ENCODE data around the gene MED29. TPM values are rescaled to one million over a fixed set of nuclear protein-coding genes. Genes with fewer than 3 reads are reported as not detected.
"Not testable (repeated sequence)": the region's sequence is repeated elsewhere in the genome, so short reads cannot be mapped to it uniquely, and the experiment has no call there.

Gene MED29
- total RNA-seq, 1 experiment from 2014 or later = 24.3 TPM

DNA sequence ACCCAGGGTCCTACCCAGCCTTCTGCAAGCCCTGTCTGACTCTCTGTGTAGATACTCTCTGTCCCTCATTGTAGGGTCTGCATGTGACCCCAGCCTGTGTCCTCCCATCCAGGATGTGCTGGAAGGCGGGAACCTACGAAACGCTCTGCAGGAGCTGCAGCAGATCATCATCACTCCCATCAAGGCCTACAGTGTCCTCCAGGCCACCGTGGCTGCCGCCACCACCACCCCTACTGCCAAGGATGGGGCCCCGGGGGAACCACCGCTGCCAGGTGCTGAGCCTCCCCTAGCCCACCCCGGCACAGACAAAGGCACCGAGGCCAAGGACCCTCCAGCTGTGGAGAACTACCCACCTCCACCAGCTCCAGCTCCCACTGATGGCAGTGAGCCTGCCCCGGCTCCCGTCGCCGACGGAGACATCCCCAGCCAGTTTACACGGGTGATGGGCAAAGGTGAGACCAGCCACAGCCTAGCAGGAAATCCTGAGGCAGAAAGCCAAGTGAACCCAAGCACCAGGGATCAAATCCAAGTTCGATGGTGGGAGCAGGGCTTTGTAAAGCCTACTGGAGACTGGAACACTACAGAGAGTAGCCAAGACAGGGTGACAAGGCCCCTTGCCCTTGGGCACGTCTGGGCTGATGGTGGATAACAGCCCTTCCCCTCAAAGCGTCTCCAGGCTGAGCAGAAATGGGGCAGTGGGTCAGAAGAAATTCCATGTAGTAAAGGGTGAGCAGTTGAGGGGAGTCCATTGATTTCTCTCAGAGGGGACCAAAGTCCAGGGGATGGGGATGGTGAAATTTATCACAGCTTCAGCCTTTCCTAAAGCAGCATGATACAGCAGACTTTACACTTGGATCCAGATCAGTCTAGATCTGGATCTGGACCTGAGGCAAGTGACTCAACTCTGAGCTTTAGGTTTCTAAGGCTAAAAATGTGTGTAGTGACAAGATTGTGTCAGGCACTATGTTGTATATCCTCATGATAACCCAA lies 13.5 kb upstream of the MED29 start:
- peaks cover 7% of the 10 kb centered on the region for H3K4me1 Mint-ChIP-seq (ENCODE audit: insufficient read depth, unreplicated experiment)
- H3K9me3 Mint-ChIP-seq (ENCODE audit: unreplicated experiment) = no peaks in the 10 kb centered on the region
- H3K27ac Mint-ChIP-seq (ENCODE audit: low read depth, unreplicated experiment) = no peak overlapping the region
- CTCF ChIA-PET = interaction anchor here (1.0 kb wide), 1 partner anchor 97 kb away, joined by 3 read pairs; no protein-coding TSS in a partner anchor
- H3K27me3 Mint-ChIP-seq (ENCODE audit: insufficient read depth, unreplicated experiment) = no peaks in the 10 kb centered on the region
- BruUV-seq (replicated peaks) = no TSS peak
- intact Hi-C loops (cut with micrococcal nuclease) = no loop called here
- DNase-seq (ENCODE audit: unreplicated experiment) = no peak
- TF ChIP-seq, protein P1, sequence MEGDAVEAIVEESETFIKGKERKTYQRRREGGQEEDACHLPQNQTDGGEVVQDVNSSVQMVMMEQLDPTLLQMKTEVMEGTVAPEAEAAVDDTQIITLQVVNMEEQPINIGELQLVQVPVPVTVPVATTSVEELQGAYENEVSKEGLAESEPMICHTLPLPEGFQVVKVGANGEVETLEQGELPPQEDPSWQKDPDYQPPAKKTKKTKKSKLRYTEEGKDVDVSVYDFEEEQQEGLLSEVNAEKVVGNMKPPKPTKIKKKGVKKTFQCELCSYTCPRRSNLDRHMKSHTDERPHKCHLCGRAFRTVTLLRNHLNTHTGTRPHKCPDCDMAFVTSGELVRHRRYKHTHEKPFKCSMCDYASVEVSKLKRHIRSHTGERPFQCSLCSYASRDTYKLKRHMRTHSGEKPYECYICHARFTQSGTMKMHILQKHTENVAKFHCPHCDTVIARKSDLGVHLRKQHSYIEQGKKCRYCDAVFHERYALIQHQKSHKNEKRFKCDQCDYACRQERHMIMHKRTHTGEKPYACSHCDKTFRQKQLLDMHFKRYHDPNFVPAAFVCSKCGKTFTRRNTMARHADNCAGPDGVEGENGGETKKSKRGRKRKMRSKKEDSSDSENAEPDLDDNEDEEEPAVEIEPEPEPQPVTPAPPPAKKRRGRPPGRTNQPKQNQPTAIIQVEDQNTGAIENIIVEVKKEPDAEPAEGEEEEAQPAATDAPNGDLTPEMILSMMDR (IDR thresholded peaks at IDR 0.05; ENCODE audit: unreplicated experiment) = no peak
- peaks cover 84% of the 10 kb centered on the region for H3K36me3 Mint-ChIP-seq (ENCODE audit: insufficient read depth, unreplicated experiment)
- POLR2A ChIA-PET = interaction anchor here (0.9 kb wide), 1 partner anchor 13 kb away, joined by 4 read pairs; the partner anchor contains the start of genes MED29 and PAF1
- H3K4me3 Mint-ChIP-seq (ENCODE audit: unreplicated experiment) = no peak overlapping the region

DNA sequence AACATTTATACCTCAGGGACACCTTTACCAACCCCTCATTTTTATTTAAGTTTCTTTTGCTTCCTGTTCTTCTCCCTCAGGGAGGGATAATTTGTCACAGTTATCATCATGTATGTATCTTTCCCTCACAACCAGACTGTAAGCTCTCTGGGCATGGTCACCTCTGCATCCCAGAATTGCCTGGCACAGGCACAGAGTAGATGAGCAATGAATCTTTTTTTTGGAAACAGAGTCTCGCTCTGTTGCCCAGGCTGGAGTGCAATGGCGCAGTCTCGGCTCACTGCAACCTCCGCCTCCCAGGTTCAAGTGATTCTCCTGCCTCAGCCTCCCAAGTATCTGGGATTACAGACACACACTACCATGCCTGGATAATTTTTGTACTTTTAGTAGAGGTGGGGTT lies 11.8 kb upstream of the MED29 start:
- CTCF ChIA-PET = interaction anchor here (0.8 kb wide), 1 partner anchor 50 kb away, joined by 4 read pairs; no protein-coding TSS in a partner anchor
- H3K9me3 Mint-ChIP-seq (ENCODE audit: unreplicated experiment); H3K27me3 Mint-ChIP-seq (ENCODE audit: insufficient read depth, unreplicated experiment); H3K4me1 Mint-ChIP-seq (ENCODE audit: insufficient read depth, unreplicated experiment); intact Hi-C loops (cut with micrococcal nuclease); BruUV-seq (replicated peaks); H3K4me3 Mint-ChIP-seq (ENCODE audit: unreplicated experiment); DNase-seq (ENCODE audit: unreplicated experiment); H3K27ac Mint-ChIP-seq (ENCODE audit: low read depth, unreplicated experiment): not testable (repeated sequence)
- H3K36me3 Mint-ChIP-seq (ENCODE audit: insufficient read depth, unreplicated experiment) = peaks cover 75% of the 10 kb centered on the region
- POLR2A ChIA-PET = interaction anchor here (0.7 kb wide), 1 partner anchor 57 kb away, joined by 3 read pairs; the partner anchor contains the start of gene RPS16

DNA sequence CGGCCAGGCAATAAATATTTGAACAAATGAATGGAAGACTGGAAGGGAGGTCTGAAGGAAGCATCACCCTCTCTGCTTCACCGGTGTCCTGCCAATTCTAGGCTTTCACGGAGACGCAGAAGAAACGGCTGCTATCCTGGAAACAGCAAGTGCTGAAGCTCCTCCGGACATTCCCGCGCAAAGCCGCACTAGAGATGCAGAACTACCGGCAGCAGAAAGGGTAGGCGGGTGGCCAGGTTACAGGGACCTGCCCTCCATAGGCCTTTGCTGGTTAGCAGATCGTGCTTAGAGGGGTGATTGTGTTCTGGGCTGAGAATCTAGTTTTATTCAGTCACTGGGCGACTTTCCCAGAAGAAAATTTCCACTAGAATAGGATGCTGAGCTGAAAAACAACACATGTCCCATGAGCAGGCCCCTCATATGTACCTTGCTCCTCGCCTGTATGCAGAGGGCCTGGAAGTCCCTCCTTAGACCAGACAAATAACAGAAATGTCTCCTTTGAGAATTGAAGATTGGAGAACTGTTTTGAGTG lies 11.2 kb upstream of the MED29 start:
- peaks cover 7% of the 10 kb centered on the region for H3K4me1 Mint-ChIP-seq (ENCODE audit: insufficient read depth, unreplicated experiment)
- TF ChIP-seq, protein P1 (IDR thresholded peaks at IDR 0.05; ENCODE audit: unreplicated experiment) = no peak
- POLR2A ChIA-PET = no interaction called here
- no peaks in the 10 kb centered on the region for H3K9me3 Mint-ChIP-seq (ENCODE audit: unreplicated experiment)
- H3K36me3 Mint-ChIP-seq (ENCODE audit: insufficient read depth, unreplicated experiment) = peaks cover 73% of the 10 kb centered on the region
- DNase-seq (ENCODE audit: unreplicated experiment) = no peak
- intact Hi-C loops (cut with micrococcal nuclease) = no loop called here
- CTCF ChIA-PET = interaction anchor here (0.8 kb wide), 1 partner anchor 49 kb away, joined by 4 read pairs; no protein-coding TSS in a partner anchor
- H3K4me3 Mint-ChIP-seq (ENCODE audit: unreplicated experiment) = no peak overlapping the region
- no TSS peak for BruUV-seq (replicated peaks)
- no peak overlapping the region for H3K27ac Mint-ChIP-seq (ENCODE audit: low read depth, unreplicated experiment)
- H3K27me3 Mint-ChIP-seq (ENCODE audit: insufficient read depth, unreplicated experiment) = no peaks in the 10 kb centered on the region

DNA sequence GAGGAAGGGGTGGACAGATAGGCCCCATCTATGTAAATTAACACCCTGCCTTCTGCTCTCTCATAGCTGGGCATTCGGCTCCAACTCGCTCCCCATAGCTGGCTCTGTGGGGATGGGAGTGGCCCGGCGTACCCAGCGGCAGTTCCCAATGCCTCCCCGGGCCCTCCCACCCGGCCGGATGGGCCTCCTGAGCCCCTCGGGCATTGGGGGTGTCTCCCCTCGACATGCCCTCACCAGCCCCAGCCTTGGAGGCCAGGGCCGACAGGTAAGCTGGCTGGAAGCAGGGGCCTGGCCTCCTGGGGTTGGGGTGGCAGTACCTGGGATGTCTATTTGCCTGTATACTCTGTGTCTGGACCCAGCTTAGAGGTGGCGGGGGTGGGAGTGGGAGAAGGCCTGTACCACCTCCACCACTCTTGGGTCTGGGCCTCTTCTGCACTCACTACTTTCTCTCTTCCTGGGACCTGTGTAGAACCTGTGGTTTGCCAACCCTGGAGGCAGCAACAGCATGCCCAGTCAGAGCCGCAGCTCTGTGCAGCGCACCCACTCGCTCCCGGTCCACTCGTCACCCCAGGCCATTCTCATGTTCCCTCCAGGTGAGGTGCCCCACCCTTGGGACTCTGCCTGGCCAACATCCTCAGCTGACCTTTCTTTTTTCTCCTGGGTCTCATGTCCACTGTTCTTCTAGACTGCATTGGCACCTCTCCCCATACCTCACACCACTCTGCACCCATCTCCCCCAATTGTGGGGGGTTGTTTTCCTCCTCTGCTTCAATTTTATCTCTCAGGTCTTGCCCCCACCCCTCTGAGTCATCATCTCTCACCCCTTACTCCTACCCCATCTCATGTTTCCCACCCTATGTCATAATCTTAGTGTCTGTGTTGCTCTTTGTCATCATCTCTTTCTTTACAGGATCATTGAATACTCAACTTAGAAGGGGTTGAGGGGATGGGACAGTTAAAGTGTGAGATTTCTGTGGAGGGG lies 10.4 kb upstream of the MED29 start:
- BruUV-seq (replicated peaks) = no TSS peak
- Mint-ChIP-seq H3K27ac (ENCODE audit: low read depth, unreplicated experiment) (no peak overlapping the region), H3K4me1 (ENCODE audit: insufficient read depth, unreplicated experiment) (peaks cover 7% of the 10 kb centered on the region), H3K36me3 (ENCODE audit: insufficient read depth, unreplicated experiment) (peaks cover 74% of the 10 kb centered on the region), H3K9me3 (ENCODE audit: unreplicated experiment) (no peaks in the 10 kb centered on the region), H3K4me3 (ENCODE audit: unreplicated experiment) (no peak overlapping the region), H3K27me3 (ENCODE audit: insufficient read depth, unreplicated experiment) (no peaks in the 10 kb centered on the region)
- POLR2A ChIA-PET = interaction anchor here (1.2 to 2.7 kb wide), 2 partner anchors 11 to 39 kb away, joined by 3 to 14 read pairs; partner anchors contain the start of genes MED29, PAF1 and SAMD4B
- intact Hi-C loops (cut with micrococcal nuclease) = no loop called here
- CTCF ChIA-PET = no interaction called here
- TF ChIP-seq, protein P1 (IDR thresholded peaks at IDR 0.05; ENCODE audit: unreplicated experiment) = no peak
- no peak for DNase-seq (ENCODE audit: unreplicated experiment)
